ENCODE data around the gene LIPC.

LIPC gene

DNA sequence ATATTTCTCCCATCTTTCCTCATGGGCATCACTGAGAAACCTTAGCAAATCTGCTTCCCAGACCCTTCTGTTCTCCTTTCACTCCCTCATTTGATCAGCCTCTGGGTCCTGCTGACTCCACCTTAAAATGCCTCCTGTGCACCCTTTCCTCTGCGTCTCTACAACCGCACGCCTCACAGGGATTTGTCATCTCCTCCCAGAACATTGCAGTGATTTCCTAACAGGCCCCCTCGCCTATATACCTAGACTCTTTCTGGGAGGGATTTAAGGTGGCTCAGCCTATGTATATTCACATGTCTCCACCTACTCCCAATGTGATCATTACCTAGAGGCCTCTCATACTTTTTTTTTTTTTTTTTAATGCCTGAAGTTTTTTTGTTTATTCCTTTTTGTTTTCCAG, 69.2 kb downstream of the LIPC start:
- no peak overlapping the region for H3K4me3 ChIP-seq (ENCODE audit: low read depth, low read length)
- TF ChIP-seq, protein P1, sequence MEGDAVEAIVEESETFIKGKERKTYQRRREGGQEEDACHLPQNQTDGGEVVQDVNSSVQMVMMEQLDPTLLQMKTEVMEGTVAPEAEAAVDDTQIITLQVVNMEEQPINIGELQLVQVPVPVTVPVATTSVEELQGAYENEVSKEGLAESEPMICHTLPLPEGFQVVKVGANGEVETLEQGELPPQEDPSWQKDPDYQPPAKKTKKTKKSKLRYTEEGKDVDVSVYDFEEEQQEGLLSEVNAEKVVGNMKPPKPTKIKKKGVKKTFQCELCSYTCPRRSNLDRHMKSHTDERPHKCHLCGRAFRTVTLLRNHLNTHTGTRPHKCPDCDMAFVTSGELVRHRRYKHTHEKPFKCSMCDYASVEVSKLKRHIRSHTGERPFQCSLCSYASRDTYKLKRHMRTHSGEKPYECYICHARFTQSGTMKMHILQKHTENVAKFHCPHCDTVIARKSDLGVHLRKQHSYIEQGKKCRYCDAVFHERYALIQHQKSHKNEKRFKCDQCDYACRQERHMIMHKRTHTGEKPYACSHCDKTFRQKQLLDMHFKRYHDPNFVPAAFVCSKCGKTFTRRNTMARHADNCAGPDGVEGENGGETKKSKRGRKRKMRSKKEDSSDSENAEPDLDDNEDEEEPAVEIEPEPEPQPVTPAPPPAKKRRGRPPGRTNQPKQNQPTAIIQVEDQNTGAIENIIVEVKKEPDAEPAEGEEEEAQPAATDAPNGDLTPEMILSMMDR (IDR thresholded peaks at IDR 0.05; ENCODE audit: low read depth, low read length): no peak

DNA sequence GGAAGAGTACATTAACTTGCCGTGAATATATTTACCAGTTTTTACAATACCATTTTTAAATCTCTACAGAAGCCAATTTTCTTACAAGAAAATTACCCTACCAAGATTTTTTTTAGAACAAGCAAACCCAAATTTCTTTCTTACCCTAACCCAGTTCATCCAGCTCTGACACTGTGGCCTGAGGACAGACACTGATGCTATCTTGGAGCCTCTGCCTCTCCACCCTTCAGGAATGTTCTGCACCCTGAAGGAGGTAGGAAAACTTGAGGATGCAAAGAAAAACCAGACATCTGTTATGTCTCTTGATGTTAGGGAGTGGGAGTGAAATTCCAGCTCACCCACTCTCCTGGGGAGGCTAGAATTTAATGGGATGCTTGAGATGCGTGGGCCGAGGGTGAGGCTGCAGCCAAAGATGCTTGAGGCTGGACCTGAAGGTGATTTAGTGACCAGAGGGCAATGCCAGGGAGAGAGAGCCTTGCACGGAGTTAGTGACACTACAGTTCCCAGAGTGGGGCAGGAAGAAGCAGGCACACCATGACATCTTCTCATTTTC, 69.9 kb downstream of the LIPC start:
- TF ChIP-seq, protein P1 (IDR thresholded peaks at IDR 0.05; ENCODE audit: low read depth, low read length): no peak

DNA sequence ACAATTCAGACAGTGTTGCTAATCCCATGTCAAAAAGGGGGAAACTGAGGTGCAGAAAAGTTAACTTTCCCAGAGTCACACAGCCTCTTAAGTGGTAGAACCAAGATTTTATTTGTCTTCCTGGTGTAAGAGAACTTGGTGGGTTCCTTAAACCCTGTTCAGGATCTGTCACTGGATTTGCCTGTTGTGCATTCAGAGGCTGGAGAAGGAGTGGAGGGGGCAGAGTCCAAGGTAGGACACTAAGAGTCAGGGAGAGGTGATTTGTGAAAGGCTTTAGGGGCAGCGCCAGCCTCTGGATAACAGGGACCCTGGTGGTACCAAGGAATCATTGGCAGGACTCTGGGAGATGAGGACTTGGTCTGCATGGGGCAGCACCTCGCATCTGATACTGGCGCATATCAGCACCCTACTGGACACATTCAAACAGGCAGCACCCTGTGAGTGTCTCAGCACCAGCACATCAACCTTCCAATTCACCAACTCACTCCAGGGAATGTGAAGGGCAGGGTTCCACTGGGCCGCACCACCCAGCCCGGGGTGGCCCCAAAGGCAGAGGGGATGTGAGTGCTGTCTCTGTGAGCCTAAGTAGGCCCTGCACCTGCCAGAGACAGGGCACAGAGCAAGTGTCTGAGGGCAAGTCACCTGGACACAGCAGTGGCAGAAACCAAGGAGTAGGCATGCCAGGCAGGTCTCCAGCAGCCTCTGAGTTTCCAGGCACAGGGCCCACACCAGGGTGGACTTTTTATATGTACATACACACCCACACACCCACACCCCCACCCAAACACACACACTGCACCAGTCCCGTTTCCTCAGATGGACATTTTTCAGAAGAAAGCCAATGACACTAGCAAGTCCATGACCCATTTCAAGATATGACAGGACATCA, 71.6 kb downstream of the LIPC start:
- H3K4me3 ChIP-seq (ENCODE audit: low read depth, low read length): no peak overlapping the region
- TF ChIP-seq, protein P1 (IDR thresholded peaks at IDR 0.05; ENCODE audit: low read depth, low read length): no peak

More for the DNA sequence above, 69.9 kb downstream of the LIPC start:
- no peak overlapping the region for H3K4me3 ChIP-seq (ENCODE audit: low read depth, low read length)

DNA sequence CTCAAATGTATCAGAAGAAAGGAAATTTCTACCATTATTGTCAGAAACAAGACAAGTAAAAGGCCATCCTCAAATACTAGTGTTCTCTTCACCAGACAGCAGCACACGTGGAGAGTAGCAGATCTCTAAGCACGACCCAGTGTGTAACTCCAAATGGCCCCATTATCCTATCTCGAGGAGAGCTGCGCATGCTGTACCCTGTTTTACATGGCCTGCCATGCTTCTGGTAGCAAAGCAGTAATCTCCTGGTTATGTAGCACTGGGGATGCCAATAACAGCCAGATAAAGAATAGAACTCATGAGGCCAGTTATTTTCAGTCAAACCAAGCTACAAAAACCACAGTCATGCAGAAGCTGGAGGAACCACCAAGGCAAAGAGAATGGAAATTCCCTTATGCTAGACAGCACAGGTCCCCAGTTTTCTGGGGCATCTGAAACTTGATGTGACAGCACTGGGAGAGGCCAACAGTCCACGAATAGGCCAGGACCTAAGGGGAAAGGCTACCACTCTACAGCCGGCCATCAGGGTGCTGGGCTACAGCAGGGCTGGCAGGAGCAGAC, 73.0 kb downstream of the LIPC start:
- H3K4me3 ChIP-seq (ENCODE audit: low read depth, low read length): no peak overlapping the region
- TF ChIP-seq, protein P1 (IDR thresholded peaks at IDR 0.05; ENCODE audit: low read depth, low read length): no peak

DNA sequence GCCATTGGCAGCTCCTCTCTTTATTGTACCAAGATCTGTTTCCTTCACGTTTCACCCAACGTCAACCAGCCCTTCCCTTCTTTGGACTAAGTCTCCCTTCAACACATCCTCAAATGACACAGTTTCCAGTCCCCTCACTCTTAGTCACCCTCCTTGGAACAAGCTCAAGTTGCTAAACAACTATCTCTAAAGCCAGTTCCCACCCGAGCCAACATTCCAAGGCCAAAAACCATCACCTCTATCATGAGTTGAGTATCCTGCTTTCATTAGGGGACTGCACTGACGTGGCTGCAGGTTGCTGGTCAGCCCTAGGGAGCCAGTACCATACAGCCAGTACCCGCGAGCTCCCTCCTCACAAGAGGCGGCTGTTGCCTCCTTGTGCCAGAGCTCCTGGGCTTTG, 73.8 kb downstream of the LIPC start:
- H3K4me3 ChIP-seq (ENCODE audit: low read depth, low read length): no peak overlapping the region
- TF ChIP-seq, protein P1 (IDR thresholded peaks at IDR 0.05; ENCODE audit: low read depth, low read length): no peak

DNA sequence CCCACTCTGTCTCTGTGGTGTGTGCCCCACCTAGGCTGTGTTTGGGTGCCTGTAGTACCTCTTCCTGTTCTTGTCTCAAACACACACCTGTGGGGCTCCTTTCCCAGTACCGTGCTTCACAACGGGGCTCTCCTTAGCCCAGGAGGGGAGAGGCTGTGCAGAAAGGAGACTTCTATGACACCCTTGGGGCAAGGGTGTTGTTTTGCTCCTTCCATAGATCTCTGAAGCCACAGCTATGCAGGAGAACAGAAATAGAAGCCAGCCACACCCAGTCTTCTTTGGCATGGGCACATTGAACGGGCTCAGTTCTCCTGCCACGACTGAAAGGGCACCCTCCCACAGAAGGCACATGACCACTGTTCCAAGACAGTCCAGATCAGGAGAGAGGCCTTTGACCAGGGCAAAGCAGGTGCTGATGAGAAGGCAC, 74.3 kb downstream of the LIPC start:
- TF ChIP-seq, protein P1 (IDR thresholded peaks at IDR 0.05; ENCODE audit: low read depth, low read length): no peak
- no peak overlapping the region for H3K4me3 ChIP-seq (ENCODE audit: low read depth, low read length)
